ENCODE results near the gene EFR3B. TPM values are rescaled to one million over a fixed set of nuclear protein-coding genes. Genes with fewer than 3 reads are reported as not detected.
"Not testable (repeated sequence)": the region's sequence is repeated elsewhere in the genome, so short reads cannot be mapped to it uniquely, and the experiment has no call there.

The EFR3B gene
- total and polyA plus RNA-seq, 5 donors from 2014 or later = 0.05 to 0.15 (median 0.08) TPM; not detected in 1

DNA sequence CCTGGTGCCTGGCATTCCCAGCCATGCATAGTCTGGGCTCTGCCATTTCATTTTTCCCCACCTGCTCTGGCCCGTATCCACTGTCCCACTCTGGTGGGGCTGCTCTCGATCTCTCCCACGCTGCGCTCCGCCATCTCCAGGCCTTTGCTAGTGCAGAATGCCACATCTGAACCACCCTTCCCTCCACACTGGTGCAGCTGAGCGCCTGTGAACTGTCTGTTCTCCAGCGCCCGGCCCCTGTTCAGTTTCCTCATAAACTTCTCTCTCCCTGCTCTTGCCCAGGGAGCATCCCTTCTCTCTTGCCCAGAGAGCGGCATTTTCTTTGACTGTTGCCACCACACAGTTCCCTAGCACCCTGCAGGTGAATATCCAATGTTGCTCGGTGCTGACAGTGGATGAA is 105.0 kb downstream of the EFR3B start:
- Histone ChIP-seq H3K4me3 (ENCODE audit: low read depth, low read length) (no peak overlapping the region), H3K36me3 (ENCODE audit: control insufficient read depth, insufficient read depth, low read length) (no peaks in the 10 kb centered on the region), H3K27ac (ENCODE audit: insufficient read depth, low read length, poor library complexity, severe bottlenecking) (no peak overlapping the region), H3K9me3 (ENCODE audit: control insufficient read depth in 2 of 2, low read length in 2 of 2) (no peaks in the 10 kb centered on the region), H3K4me1 (ENCODE audit: control insufficient read depth, insufficient read depth, low read length, poor library complexity, severe bottlenecking) (no peaks in the 10 kb centered on the region), H3K27me3 (ENCODE audit: control insufficient read depth, insufficient read depth, low read length) (no peaks in the 10 kb centered on the region)
- Mint-ChIP-seq H3K4me3 (no peak overlapping the region), H3K27me3 (peaks cover 12% of the 10 kb centered on the region), H3K36me3 (no peaks in the 10 kb centered on the region), H3K4me1 (peaks cover 0 to 3% (median 1%) of the 10 kb centered on the region in 4 donors), H3K27ac (no peak overlapping the region), H3K9me3 (no peaks in the 10 kb centered on the region)
- ATAC-seq (ENCODE audit: low read depth in 2 of 2) (no peak), DNase-seq (no peak)

DNA sequence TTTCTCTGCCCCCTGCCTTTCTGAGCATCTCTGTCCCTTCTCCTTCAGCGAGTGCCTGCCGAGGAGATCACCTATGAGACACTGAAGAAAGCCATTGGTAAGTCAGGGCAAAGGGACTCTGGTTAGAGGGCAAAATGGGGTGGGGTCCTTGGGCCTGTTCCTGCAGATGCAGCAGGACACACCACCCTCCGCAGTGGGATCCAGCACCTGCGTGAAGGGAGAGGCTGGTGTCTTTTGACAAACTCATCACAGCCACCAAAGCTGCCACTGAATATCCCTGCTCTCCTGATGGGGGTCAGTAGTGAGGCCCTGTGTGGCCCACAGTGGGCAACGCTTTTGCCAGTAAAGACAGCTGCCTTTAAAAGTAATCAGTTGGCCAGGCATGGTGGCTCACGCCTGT is 107.8 kb downstream of the EFR3B start:
- no peaks in the 10 kb centered on the region for H3K4me1 ChIP-seq (ENCODE audit: control insufficient read depth, insufficient read depth, low read length, poor library complexity, severe bottlenecking)
- no peak for DNase-seq
- no peak overlapping the region for H3K27ac ChIP-seq (ENCODE audit: insufficient read depth, low read length, poor library complexity, severe bottlenecking)
- H3K27me3 ChIP-seq (ENCODE audit: control insufficient read depth, insufficient read depth, low read length) = no peaks in the 10 kb centered on the region
- H3K4me3 ChIP-seq (ENCODE audit: low read depth, low read length) = no peak overlapping the region
- H3K27ac Mint-ChIP-seq = no peak overlapping the region
- no peak overlapping the region for H3K4me3 Mint-ChIP-seq
- H3K36me3 Mint-ChIP-seq = no peaks in the 10 kb centered on the region
- ATAC-seq (ENCODE audit: low read depth in 2 of 2) = no peak
- H3K36me3 ChIP-seq (ENCODE audit: control insufficient read depth, insufficient read depth, low read length) = no peaks in the 10 kb centered on the region
- H3K27me3 Mint-ChIP-seq = peaks cover 7% of the 10 kb centered on the region
- H3K9me3 Mint-ChIP-seq = no peaks in the 10 kb centered on the region
- no peaks in the 10 kb centered on the region for H3K9me3 ChIP-seq (ENCODE audit: control insufficient read depth in 2 of 2, low read length in 2 of 2)
- H3K4me1 Mint-ChIP-seq = peaks cover 0 to 3% (median 1%) of the 10 kb centered on the region in 4 donors

DNA sequence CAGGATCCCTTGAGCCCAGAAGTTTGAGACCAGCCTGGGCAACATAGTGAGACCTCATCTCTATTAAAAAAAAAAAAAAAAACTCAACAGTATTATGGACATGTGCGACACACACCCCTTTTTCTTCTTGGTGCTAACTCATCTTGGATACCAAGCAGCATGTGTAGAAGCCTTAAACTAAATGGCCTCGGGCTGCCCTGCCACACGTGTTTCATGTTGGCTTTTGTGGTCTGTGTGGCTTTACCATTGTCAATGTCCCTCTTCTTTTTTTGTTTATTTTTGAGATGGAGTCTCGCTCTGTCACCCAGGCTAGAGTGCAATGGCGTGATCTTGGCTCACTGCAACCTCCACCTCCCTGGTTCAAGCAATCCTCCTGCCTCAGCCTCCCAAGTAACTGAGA is 109.1 kb downstream of the EFR3B start:
- H3K27ac ChIP-seq (ENCODE audit: insufficient read depth, low read length, poor library complexity, severe bottlenecking); H3K4me1 Mint-ChIP-seq; H3K4me3 Mint-ChIP-seq; ATAC-seq (ENCODE audit: low read depth in 2 of 2); H3K4me1 ChIP-seq (ENCODE audit: control insufficient read depth, insufficient read depth, low read length, poor library complexity, severe bottlenecking); H3K36me3 Mint-ChIP-seq; H3K27me3 ChIP-seq (ENCODE audit: control insufficient read depth, insufficient read depth, low read length); H3K27ac Mint-ChIP-seq; H3K9me3 ChIP-seq (ENCODE audit: control insufficient read depth in 2 of 2, low read length in 2 of 2); H3K9me3 Mint-ChIP-seq; H3K27me3 Mint-ChIP-seq; DNase-seq; H3K4me3 ChIP-seq (ENCODE audit: low read depth, low read length); H3K36me3 ChIP-seq (ENCODE audit: control insufficient read depth, insufficient read depth, low read length): not testable (repeated sequence)

- no peak for ATAC-seq (ENCODE audit: low read depth in 2 of 2)
- Histone ChIP-seq H3K27me3 (ENCODE audit: control insufficient read depth, insufficient read depth, low read length) (no peaks in the 10 kb centered on the region), H3K9me3 (ENCODE audit: control insufficient read depth in 2 of 2, low read length in 2 of 2) (no peaks in the 10 kb centered on the region), H3K36me3 (ENCODE audit: control insufficient read depth, insufficient read depth, low read length) (no peaks in the 10 kb centered on the region), H3K27ac (ENCODE audit: insufficient read depth, low read length, poor library complexity, severe bottlenecking) (no peak overlapping the region), H3K4me1 (ENCODE audit: control insufficient read depth, insufficient read depth, low read length, poor library complexity, severe bottlenecking) (no peaks in the 10 kb centered on the region), H3K4me3 (ENCODE audit: low read depth, low read length) (no peak overlapping the region)
- no peaks in the 10 kb centered on the region for H3K9me3 Mint-ChIP-seq
- peaks cover 5% of the 10 kb centered on the region for H3K36me3 Mint-ChIP-seq
- no peak overlapping the region for H3K27ac Mint-ChIP-seq
- H3K27me3 Mint-ChIP-seq = peaks cover 4% of the 10 kb centered on the region
- DNase-seq = no peak
- no peak overlapping the region for H3K4me3 Mint-ChIP-seq
- no peaks in the 10 kb centered on the region for H3K4me1 Mint-ChIP-seq
These were observed 109.8 kb downstream of the EFR3B start for GRCh38 chr2:25151718-25152117.

DNA sequence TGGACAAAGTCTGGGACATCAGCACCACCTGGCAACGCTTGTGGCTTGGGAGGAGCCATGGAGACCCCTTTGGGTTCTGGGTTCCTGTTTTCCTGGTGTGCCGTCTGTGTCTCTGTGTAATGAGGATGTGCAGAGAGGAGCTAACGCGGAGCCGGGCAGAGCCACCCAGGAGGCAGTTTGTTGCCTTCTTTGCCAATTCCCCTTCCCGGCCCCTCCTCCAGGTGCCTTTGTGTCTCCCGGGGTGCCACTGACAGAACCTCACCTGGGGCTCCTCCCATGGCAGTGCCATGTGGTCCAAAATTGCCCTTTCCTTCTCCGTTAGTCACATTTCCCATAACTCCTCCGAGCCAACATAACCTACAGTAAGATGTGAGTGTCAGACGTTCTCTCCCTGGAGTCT is 113.5 kb downstream of the EFR3B start:
- Mint-ChIP-seq H3K27me3 (peaks cover 8% of the 10 kb centered on the region), H3K9me3 (no peaks in the 10 kb centered on the region), H3K4me1 (peaks cover 0 to 23% (median 5%) of the 10 kb centered on the region in 4 donors)

GRCh38 chr2:25158096-25158852 is 116.4 kb downstream of the EFR3B start:
- no peak overlapping the region for H3K4me3 ChIP-seq (ENCODE audit: low read depth, low read length)
- peaks cover 0 to 34% (median 7%) of the 10 kb centered on the region in 4 donors for H3K4me1 Mint-ChIP-seq
- peaks cover 5% of the 10 kb centered on the region for H3K36me3 Mint-ChIP-seq
- H3K4me3 Mint-ChIP-seq = peak overlapping the region in 1 of 4 donors; percentile 52
- H3K27me3 ChIP-seq (ENCODE audit: control insufficient read depth, insufficient read depth, low read length) = peaks cover 3% of the 10 kb centered on the region
- no peaks in the 10 kb centered on the region for H3K36me3 ChIP-seq (ENCODE audit: control insufficient read depth, insufficient read depth, low read length)
- no peak overlapping the region for H3K27ac ChIP-seq (ENCODE audit: insufficient read depth, low read length, poor library complexity, severe bottlenecking)
- no peak overlapping the region for H3K27ac Mint-ChIP-seq
- ATAC-seq (ENCODE audit: low read depth in 2 of 2) (no peak), DNase-seq (no peak)
- peaks cover 0 to 2% (median 0%) of the 10 kb centered on the region in 7 donors for H3K9me3 Mint-ChIP-seq
- H3K4me1 ChIP-seq (ENCODE audit: control insufficient read depth, insufficient read depth, low read length, poor library complexity, severe bottlenecking) = peaks cover 8% of the 10 kb centered on the region
- no peaks in the 10 kb centered on the region for H3K9me3 ChIP-seq (ENCODE audit: control insufficient read depth in 2 of 2, low read length in 2 of 2)
- peaks cover 12% of the 10 kb centered on the region for H3K27me3 Mint-ChIP-seq

More for the DNA sequence above, 113.5 kb downstream of the EFR3B start:
- peaks cover 4% of the 10 kb centered on the region for H3K4me1 ChIP-seq (ENCODE audit: control insufficient read depth, insufficient read depth, low read length, poor library complexity, severe bottlenecking)
- no peak overlapping the region for H3K4me3 ChIP-seq (ENCODE audit: low read depth, low read length)
- no peak for DNase-seq
- H3K9me3 ChIP-seq (ENCODE audit: control insufficient read depth in 2 of 2, low read length in 2 of 2) = no peaks in the 10 kb centered on the region
- Mint-ChIP-seq H3K27ac (peak overlapping the region in 1 of 3 donors; percentile 48), H3K4me3 (no peak overlapping the region), H3K36me3 (peaks cover 5% of the 10 kb centered on the region)
- no peaks in the 10 kb centered on the region for H3K36me3 ChIP-seq (ENCODE audit: control insufficient read depth, insufficient read depth, low read length)
- H3K27me3 ChIP-seq (ENCODE audit: control insufficient read depth, insufficient read depth, low read length) = no peaks in the 10 kb centered on the region
- no peak for ATAC-seq (ENCODE audit: low read depth in 2 of 2)
- H3K27ac ChIP-seq (ENCODE audit: insufficient read depth, low read length, poor library complexity, severe bottlenecking) = no peak overlapping the region

GRCh38 chr2:25159949-25160348 is 118.1 kb downstream of the EFR3B start:
- Histone ChIP-seq H3K27ac (ENCODE audit: insufficient read depth, low read length, poor library complexity, severe bottlenecking) (no peak overlapping the region), H3K27me3 (ENCODE audit: control insufficient read depth, insufficient read depth, low read length) (peaks cover 7% of the 10 kb centered on the region), H3K4me3 (ENCODE audit: low read depth, low read length) (no peak overlapping the region), H3K9me3 (ENCODE audit: control insufficient read depth in 2 of 2, low read length in 2 of 2) (no peaks in the 10 kb centered on the region), H3K4me1 (ENCODE audit: control insufficient read depth, insufficient read depth, low read length, poor library complexity, severe bottlenecking) (peaks cover 8% of the 10 kb centered on the region), H3K36me3 (ENCODE audit: control insufficient read depth, insufficient read depth, low read length) (no peaks in the 10 kb centered on the region)
- peaks cover 21% of the 10 kb centered on the region for H3K27me3 Mint-ChIP-seq
- H3K36me3 Mint-ChIP-seq = peaks cover 5% of the 10 kb centered on the region
- peak overlapping the region in 1 of 3 donors; percentile 68 for H3K27ac Mint-ChIP-seq
- peaks cover 1 to 34% (median 7%) of the 10 kb centered on the region in 4 donors for H3K4me1 Mint-ChIP-seq
- ATAC-seq (ENCODE audit: low read depth in 2 of 2) = no peak
- peaks cover 0 to 2% (median 0%) of the 10 kb centered on the region in 7 donors for H3K9me3 Mint-ChIP-seq
- DNase-seq = no peak
- peak overlapping the region; percentile 34 to 88 (median 78) for H3K4me3 Mint-ChIP-seq

DNA sequence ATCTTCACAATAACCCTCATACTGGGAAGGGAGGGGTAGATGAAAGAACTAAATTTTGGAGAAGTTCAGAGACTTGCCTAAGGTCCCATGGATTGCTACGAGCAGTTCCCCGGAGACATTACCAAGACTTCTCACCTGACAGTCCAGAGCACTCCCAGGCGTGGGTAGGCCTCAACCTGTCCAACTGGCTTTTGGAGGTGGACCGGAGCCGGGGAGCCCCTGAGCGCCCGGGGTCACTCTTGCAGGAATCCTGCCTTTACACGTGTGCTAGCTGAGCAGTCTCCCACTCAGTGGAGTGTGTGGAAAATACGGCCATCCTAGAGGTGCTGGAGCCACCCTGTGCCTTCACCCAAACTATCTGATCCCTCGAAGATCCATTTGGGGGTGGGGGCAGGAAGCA is 118.5 kb downstream of the EFR3B start:
- Histone ChIP-seq H3K4me1 (ENCODE audit: control insufficient read depth, insufficient read depth, low read length, poor library complexity, severe bottlenecking) (peaks cover 8% of the 10 kb centered on the region), H3K36me3 (ENCODE audit: control insufficient read depth, insufficient read depth, low read length) (no peaks in the 10 kb centered on the region), H3K27ac (ENCODE audit: insufficient read depth, low read length, poor library complexity, severe bottlenecking) (no peak overlapping the region), H3K9me3 (ENCODE audit: control insufficient read depth in 2 of 2, low read length in 2 of 2) (no peaks in the 10 kb centered on the region), H3K4me3 (ENCODE audit: low read depth, low read length) (peak overlapping the region; percentile 51), H3K27me3 (ENCODE audit: control insufficient read depth, insufficient read depth, low read length) (peaks cover 9% of the 10 kb centered on the region)
- H3K27me3 Mint-ChIP-seq = peaks cover 23% of the 10 kb centered on the region
- H3K9me3 Mint-ChIP-seq = peaks cover 0 to 2% (median 0%) of the 10 kb centered on the region in 7 donors
- H3K4me3 Mint-ChIP-seq = peak overlapping the region in 3 of 4 donors; percentile 70 to 85 (median 71)
- DNase-seq (no peak), ATAC-seq (ENCODE audit: low read depth in 2 of 2) (no peak)
- peak overlapping the region in 1 of 3 donors; percentile 68 for H3K27ac Mint-ChIP-seq
- H3K4me1 Mint-ChIP-seq = peaks cover 5 to 34% (median 8%) of the 10 kb centered on the region in 4 donors
- H3K36me3 Mint-ChIP-seq = peaks cover 4% of the 10 kb centered on the region

Measured in CD4-positive, CD25-positive, alpha-beta regulatory T cell (primary cell).